RPMI8226 (cell line): ENCODE results near the gene NECTIN4.
"Not testable (repeated sequence)": the region's sequence is repeated elsewhere in the genome, so short reads cannot be mapped to it uniquely, and the experiment has no call there.

Experiments
- DNase-seq: peaks from one replicate; pipeline ENCODE4 v3.0.0-alpha.2; 2015

NECTIN4 gene

DNA sequence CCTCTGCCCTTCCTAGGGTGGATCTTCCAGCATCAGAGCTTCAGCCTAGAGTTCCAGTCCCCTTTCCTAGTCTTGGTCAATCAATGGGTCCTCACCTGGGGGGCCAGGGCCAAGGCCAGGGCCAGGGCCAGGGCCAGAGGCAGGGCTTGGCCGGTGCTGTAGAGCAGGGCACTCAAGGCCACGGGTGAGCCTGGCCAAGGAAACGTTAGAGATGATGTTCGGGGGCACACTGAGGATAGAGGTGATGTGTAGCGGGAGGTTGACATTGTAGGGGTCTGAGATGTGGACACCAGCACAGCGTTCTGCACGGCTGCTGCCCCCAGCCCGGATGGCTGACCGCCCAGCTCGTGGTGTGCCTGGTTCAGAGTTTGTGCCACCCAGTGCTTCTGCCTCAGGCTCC is 38.1 kb downstream of the NECTIN4 start:
- no peak for DNase-seq

DNA sequence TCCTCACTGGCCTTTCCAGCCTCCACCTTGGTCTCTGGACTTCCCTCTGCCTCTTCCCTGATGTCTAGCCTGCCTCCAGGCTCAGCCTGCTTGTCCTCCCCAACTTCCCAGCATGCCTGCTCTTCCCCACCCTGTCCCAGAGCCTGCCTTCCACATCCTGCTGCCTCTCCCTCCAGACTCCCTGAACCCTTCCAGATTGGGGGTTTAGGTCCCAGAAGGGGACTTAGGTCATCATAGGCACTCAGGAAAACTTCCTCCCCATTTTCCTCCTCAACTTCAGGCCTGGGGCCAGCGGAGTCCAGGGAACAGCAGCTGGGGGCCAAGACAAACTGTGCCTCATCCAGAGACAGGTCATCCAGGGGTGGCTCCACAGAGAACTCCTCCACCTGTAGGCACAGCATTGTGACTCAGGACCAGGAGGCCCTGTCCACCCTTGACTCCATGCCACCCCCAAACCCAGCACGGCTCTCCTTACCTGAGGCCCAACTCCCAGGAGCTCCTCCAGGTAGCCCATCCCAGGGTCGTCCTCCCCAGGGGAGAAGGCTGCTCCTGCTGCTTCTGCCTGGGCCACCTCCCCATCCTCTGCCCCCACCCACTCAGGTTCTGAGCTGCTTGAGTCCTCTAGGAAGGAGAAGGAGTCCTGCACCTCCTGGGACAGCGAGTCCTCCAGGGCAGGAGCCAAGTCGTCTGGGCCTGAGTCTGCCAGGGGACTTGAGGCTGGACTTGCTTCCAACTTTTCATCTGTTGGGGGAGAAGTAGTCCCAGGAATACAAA is 40.2 kb downstream of the NECTIN4 start:
- no peak for DNase-seq

DNA sequence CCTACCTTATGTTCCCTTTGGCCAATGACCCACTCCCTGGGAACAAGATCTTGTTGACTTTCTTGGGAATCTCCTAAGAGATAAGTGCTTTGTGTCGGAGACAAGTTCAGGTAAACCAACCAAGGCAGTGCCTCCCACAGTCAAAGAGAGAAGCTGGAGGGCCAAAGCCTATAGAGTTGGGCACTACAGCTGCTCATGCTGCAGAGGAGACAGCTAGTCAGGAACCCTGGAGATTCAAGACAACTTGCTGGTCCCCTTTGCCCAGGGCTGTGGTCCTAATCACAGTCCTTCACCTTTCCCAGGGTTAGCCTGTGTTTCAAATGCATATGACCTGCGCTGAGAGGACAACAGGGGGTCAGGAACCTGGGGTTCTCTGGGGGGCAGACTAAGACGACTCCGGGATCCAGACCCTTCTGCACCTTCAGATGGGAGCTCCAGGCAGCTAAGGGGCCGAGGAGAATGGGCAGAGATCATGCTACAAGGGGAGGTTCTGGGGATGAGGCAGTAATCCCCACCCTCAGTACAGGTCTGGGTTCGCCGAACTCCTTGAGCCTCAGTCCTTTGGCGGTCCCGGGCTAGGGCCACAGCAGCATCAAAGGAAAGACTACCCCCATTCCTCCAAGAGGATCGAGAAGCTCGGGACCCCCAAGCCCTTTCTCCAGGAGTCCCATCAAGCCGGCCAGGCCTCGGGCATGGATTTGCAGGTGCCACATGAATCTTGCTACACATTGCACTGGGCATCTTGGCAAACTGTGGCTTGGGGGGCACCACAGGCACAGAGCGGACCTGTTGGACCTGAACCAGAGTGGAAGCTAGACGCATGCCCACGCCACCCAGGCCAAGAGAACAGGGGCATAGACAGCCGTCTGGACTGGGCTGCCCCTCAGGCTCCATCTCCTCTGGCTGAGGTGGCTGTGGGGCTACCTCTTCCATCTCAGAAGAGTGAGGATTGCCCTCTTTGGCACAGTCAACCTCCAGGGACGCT is 41.6 kb downstream of the NECTIN4 start:
- no peak for DNase-seq

DNA sequence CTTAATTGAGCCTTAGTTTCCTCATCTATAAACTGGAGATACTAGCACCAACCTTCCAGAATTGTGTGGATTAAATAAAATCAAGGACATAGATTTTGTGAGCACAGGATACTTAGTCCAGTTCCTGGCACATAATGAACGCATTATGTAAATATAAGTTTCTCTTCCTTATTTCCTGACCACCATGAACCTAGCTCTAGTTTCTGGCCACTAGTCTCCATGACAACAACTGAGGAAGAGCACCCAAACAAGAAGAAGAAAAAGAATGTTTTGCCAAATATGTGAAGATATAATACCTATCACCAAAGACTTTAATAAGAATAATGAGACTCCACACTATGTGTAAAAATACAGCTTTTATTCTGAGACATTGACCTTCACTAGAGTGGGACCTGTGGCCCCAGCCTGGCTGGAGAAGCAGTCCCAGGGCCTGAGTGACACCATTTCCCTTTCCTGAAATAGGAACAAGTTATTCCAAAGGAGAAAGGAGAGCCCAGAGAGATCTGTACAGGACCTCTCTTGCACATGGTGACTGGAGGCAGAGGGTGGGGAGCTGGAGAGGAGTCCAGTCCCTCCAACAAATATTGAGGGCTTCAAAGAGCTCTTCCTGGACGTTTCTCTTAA is 42.6 kb downstream of the NECTIN4 start:
- peak; percentile 64 for DNase-seq

DNA sequence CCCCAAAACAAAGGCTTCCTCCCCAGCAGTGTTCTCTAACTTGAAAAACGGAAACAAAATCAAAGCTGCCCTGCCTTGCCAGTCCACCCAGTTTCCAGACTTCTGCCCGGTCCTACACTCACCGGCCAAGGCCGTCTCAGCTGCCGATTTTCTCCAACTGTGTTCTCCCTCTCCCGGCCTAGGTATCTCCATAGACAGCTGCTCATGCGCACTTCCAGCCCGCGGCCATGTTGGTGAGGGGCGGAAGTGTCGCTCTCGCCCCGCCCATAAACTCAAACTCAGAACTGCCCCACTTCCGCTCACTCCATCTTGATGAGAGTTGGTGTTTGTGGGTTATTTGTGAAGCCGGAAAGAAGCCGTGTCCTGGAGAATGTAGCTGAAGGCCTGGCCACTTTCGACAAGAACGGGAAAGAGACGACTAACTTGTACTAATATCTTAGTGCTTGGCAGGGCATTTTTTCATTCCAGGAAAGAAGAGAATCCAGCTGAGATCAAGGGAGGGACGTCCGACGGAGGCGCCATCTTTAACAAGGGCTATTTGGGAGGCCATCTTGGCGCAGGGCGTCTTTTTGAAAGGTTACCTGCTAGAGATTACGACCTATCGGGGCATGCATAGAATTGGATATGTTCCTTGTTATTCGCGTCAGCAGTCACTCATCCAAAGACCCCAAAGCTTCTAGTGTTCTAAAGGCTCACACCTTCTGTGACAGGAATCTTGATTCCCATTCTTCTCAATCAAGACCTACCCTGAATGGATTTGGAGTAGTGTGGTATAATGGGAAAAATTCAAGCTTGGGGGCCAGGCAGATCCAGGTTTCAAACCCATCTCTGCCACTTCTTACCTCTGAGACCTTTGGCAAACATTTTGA is 43.4 kb downstream of the NECTIN4 start, which contains the start of gene USF1:
Gene USF1, minus strand, starts transcription at position 242 of the 869 bp plus-strand sequence. CDS start 2,702 bp downstream, outside the sequence.
- DNase-seq = peak; percentile 98

DNA sequence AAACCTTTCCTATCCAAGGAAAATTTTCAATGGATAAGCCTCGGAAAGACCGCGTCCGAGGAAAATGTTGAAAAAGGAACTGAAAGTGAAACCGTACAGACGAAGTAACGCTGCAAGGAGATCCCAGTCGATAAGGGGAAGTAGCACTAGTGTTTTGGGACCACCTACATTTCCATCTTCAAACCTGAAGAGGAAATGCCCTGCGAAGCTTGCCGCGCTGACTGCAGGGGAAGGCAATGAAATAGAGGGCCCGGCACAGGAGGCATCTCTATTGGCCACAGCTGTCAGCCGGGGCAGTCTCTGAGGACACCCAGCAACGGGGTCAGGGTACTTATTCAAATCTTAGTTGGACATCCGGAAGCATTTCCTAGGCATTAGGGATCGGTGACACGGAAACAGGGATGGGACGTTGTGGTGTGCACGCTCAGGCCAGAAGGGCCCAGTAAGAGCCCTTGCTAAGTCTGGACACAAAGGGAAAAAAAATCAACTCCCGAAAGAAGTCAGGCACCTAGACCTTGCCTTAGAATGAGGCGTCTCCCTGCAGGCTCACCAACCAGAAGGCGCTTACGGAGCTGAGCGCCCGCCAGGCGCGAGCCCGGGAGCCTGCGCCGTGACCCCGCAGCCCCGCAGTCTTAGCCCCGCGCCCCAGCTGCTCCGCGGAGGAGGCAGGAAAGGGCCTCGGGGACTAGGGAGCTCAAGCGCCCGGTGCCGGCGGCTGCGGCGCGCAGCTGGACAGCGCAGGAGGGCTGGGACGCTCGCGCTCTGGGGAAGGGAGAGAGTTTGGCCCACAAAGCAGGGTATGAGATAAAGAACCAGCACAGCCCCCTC is 44.2 kb downstream of the NECTIN4 start:
- DNase-seq = peak; percentile 92

DNA sequence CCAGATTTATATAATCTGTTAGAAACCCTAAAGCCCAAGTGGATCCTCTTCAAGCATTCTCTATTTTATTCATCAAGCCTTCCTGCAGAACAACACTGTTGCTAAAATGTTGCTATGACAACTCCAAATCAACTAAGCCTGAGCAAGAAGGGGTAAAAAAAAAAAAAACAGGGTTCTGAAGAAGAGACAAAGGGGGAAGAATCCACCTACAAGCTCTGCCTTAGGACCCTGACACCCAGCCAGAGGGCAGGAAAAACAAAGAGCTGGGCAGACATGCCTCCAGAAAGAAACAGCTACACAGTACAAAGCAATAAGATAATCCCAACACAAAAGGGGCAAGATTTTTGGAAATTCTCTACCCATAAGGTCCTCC is 44.8 kb downstream of the NECTIN4 start:
- DNase-seq = no peak

DNA sequence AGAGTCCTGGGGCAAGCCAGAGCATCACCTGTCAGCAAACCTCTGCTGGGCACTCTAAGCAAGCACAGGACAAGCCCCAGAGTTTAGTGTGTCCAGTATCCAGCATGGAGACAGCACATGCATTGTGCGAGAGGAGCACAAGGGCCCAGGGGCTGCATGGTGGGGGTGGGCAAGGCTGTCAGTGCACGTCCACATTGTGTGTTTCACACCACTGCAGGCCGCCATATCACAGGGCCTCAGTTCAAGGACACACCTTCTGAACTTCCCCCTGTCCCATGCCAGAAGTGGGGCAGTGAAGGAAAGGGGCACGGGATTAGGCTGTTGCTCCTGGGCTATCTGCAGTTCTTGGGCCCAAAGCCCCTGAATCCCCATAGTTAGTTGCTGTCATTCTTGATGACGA is 49.8 kb downstream of the NECTIN4 start:
- no peak for DNase-seq

DNA sequence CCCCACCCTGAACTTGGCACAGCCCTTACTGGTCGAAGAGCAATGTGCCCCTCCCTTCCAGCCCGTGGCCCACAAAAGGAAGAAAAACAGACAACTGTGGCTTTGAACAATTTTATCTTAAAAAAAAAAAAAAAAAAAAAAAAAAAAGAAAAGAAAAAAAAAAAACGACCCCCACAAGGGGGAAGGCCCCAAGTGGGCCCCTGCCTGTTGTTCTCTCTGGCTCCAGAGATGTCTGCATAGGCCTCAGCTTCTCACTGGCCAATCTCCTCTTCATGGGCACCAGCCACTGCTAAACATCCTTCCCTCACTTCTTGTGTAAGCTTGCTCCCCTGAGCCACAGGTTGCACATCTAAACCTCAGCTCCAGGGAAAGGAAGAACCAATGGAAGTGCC is 50.2 kb downstream of the NECTIN4 start:
- no peak for DNase-seq

DNA sequence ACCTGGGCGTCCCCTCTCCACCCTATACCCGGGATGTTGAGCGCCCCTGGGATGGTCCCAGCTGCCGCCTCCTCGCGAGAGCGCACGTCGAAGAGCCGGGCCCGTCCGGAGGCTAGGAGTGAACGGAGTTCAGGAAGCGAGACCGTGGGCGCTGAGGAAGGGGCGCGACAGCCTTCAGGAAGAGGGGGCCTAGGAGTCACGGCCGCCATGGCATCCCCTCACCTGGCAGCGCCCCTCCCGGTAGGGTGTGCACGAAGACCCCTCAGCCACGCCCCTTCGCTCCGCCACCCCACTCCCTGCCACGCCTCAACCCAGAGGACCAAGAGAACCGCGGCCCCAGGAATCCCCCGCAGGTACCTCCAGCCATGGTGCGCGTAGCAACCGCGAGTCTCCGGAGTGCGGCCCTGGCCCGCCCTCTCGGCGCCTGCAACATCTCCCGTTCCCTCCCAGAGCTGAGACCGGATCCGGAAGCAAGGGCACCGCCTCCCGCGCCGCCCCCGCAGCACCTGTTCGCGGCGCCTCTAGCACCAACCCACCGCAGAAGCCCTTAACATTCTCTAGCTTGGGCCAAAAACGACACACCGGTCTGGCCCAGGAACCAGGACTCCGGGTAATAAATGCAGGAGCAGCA is 50.7 kb downstream of the NECTIN4 start, which contains the start of gene TSTD1:
Gene TSTD1, minus strand, starts transcription at position 442 of the 631 bp plus-strand sequence. Its CDS starts 75 bp downstream, at position 367.
- DNase-seq = peak; percentile 91

DNA sequence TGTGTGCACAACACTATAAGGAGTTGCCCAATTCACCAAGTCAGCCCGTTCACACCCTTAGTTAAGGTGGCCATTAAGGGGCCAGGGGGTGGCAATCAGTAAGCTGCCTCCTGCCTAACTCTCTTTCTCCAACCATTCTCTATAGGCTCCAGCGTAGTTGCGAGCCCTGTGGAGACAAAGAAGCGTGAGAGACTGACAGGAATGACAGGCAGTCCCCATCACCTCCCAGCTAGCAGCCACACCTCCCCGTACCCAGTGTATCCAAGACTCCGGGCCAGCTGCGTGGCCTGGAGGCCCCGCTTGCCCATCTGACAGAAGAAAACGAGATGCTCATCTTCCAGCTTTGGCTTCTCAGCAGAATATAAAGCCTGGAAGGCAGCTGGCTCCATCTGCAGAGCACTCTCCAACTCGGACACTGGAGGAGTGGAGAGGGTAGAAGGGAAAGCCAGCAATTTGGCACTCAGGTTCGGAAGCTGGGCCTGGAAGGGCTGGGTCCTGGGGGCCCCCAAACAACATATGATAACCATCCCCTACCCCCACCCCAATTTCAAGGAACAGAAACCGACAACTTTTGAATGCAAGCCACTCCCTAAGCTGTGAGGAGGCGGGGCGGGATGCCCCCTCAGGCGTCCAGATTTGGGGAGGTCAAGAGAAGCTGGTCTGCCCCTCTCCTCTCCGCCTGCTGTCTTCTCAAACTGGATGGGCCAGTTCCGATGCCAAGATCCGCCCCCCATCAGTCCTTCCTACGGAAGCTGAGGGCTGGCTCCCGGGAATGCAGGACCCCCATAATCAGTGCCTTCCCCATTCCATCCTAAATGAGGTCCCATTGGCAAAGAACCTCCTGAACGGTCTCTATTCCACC is 51.5 kb downstream of the NECTIN4 start:
- no peak for DNase-seq

DNA sequence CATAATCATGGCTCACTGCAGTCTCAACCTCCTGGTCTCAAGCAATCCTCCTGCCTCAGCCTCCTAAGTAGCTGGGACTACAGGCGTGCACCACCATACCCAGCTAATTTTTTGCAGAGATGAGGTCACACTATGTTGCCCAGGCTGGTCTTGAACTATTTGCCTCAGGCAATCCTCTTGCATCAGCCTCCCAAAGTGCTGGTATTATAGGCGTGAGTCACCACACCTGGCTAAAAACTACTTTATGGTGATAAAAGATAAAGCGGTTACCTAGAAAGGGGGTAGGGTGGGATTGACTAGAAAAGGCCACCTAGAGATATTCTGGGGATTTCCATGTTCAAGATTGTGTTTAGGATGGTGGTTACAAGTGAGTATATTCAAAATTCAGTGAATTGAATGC is 55.6 kb downstream of the NECTIN4 start:
- DNase-seq = no peak

DNA sequence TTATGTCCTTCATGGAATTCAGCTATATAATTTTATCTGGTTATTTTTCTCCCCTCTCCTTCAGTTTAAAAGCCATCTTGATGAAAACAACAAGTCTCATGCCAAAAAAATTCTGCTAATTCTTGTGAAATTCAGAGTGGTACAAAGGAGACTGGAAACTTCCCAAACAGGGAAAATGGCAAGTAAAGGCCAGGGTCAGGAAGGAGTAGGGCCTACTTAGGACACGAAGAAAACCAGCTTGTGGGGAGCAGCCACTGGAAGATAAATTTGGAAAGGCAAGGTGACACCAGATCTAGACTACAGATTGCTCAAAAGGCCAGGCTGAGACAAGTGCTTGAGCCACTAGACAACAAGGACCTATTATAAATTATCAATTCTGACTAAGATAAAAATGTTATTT is 56.9 kb downstream of the NECTIN4 start:
- no peak for DNase-seq

DNA sequence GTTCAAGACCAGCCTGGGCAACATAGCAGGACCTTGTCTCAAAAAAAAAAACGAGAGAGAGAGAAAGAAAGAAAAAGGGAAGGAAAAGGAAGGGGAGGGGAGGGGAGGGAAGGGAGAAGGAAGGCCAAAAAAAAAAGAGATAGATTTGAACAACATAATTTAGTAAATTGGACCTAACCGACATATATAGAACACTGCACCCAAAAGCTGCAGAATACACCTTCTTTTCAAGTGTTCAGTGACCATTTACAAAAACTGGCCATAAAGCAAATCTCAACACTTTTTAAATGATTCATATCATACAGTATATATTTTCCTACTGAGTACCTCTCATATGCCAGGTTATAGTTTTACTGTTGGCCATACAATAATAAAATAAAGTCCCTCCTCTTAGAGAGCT is 57.5 kb downstream of the NECTIN4 start:
- no peak for DNase-seq

DNA sequence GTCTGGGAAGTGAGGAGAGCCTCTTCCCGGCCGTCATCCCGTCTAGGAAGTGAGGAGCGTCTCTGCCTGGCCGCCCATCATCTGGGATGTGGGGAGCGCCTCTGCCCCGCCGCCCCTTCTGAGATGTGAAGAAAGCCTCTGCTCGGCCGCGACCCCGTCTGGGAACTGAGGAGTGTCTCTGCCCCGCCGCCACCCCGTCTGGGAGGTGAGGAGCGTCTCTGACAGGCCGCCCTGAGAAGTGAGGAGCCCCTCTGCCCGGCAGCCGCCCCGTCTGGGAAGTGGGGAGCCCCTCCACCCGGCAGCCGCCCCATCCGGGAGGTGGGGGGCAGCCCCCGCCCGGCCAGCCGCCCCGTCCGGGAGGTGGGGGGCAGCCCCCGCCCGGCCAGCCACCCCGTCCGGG is 59.9 kb downstream of the NECTIN4 start:
- DNase-seq = not testable (repeated sequence)

DNA sequence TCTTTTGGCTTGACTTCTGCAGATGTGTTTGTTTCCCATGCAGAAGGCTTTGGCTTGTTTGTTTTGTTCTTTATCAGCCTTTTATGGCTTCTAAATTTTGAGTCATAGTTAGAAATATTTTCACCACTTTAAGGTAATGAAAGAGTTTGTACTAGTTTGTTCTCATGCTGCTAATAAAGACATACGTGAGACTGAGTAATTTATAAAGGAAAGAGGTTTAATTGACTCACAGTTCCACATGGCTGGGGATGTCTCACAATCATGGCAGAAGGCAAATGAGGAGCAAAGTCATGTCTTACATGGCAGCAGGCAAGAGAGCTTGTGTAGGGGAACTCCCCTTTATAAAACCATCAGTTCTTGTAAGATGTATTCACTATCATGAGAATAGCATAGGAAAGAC is 62.4 kb downstream of the NECTIN4 start:
- DNase-seq = not testable (repeated sequence)

DNA sequence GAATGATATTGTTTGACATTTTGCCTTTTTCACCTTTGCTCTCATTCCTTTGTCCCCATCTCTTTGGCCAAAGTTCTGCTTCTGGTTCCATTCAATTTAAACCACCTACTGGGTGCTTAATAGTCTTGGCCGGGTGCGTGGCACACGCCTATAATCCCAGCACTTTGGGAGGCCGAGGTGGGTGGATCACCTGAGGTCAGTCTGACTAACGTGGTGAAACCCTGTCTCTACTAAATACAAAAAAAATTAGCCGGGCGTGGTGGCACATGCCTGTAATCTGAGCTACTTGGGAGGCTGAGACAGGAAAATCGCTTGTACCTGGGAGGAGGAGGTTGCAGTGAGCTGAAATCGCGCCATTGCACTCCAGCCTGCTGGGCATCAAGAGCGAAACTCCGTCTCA is 66.9 kb downstream of the NECTIN4 start:
- not testable (repeated sequence) for DNase-seq

DNA sequence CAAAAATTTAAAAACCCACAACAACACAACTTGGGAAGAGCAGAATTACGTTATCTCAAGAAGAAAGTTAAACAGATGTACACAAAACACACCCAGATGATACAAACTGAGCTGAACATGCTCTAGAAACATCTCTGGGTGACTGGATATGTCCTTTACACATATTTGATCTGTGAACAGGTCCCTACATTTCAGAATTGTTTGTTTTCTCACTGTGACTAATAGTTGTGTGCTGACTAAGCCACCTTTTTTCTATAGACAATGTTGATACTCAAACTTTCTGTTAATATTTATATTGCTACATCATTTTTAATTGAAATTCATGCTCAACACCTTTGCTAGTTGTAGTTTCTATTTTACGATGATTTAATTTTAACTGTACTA is 67.4 kb downstream of the NECTIN4 start:
- DNase-seq = no peak

DNA sequence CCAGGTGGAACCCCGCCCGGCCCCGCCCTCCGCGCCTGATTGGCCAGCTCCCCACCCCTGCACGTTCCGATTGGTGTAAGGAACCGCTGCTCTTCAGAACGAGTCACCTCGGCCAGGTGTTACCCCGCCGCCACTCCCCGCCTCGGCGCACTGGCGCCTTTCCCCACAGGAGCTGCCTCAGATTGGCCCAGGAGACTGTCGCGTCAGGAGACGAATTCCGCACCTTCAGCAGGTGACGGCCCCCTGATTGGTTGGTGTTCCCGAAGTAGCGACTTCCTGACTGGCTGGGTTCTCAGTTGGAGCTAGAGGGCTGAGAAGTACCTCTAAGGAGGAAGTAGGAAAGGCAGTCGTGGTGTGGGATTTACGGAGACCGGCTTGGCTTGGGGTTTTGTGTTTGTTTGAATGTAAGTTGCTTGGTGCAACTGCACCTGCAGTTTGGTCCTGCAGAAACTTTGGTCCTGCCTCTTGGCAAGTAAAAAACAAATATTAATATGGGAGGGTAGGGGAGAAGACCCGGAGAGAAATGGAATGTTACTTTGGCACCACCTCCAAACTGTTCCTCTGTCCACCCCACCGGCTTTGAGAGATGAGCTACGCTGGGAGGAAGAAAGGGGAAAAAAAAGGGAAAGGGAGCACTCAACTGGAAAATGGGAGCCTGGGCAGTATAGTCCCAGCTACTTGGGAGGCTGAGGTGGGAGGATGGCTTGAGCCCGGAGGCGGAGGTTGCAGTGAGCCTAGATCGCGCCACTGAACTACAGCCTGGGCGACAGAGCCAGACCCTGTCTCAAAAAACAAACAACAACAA is 68.0 kb downstream of the NECTIN4 start:
- peak; percentile 99 for DNase-seq
